OCI-LY7 (cell line): ENCODE measurements around the gene ROBO1. TPM values are rescaled to one million over a fixed set of nuclear protein-coding genes. Genes with fewer than 3 reads are reported as not detected.

ENCODE experiments used
- BruUV-seq: library from RNA; stranded (reverse); fragments of 400-500 nt; replicated peaks from 2 replicates; lab custom pipeline; 2021; lab: Mats Ljungman, UMichigan
- CTCF ChIA-PET: fragments of 300-600 bp; sonication (Branson Sonifier 250); formaldehyde crosslinking; loops from one replicate; lab custom pipeline; 2022; ENCODE audit warnings: antibody characterized with exemption; ENCODE audit not compliant: unreplicated experiment; lab: Charles Lee
- POLR2A ChIA-PET: fragments of 300-600 bp; sonication (Branson Sonifier 250); formaldehyde crosslinking; loops from one replicate; lab custom pipeline; 2022; ENCODE audit warnings: antibody characterized with exemption; lab: Charles Lee
- DNase-seq: peaks from one replicate; pipeline ENCODE4 v3.0.0-alpha.2; 2015; ENCODE audit warnings: low spot score
- H2AFZ ChIP-seq: fragments of 200-600 bp; sonication (generic), shearing (Covaris generic); 2 replicates; pipeline ENCODE4 v1.6.1; 2014; ENCODE audit warnings: mild to moderate bottlenecking, antibody characterized with exemption, low read length, moderate library complexity
- H3K27ac ChIP-seq: fragments of 200-600 bp; sonication (generic); 2 replicates; pipeline ENCODE4 v1.5.1; 2014; ENCODE audit warnings: mixed run types, low read depth, mild to moderate bottlenecking, moderate library complexity, low read length, inconsistent platforms; ENCODE audit not compliant: poor library complexity, severe bottlenecking
- H3K36me3 ChIP-seq: fragments of 200-600 bp; sonication (generic); 2 replicates; pipeline ENCODE4 v1.6.1; 2014; ENCODE audit warnings: mild to moderate bottlenecking, antibody characterized with exemption, low read length, moderate library complexity, mixed read lengths; ENCODE audit not compliant: insufficient read depth
- H3K4me1 ChIP-seq: fragments of 200-600 bp; sonication (generic); 2 replicates; pipeline ENCODE4 v1.5.1; 2014; ENCODE audit warnings: mild to moderate bottlenecking, low read length; ENCODE audit not compliant: insufficient read depth, poor library complexity, severe bottlenecking
- H3K4me2 ChIP-seq: fragments of 200-600 bp; sonication (generic); 2 replicates; pipeline ENCODE4 v1.6.1; 2014; ENCODE audit warnings: mild to moderate bottlenecking, low read length
- H3K4me3 ChIP-seq: fragments of 200-600 bp; sonication (generic); 2 replicates; pipeline ENCODE4 v1.5.1; 2014; ENCODE audit warnings: mild to moderate bottlenecking, low read depth, low read length; ENCODE audit not compliant: poor library complexity, severe bottlenecking
- H3K79me2 ChIP-seq: fragments of 200-600 bp; sonication (generic); 2 replicates; pipeline ENCODE4 v1.6.1; 2016; ENCODE audit warnings: low read depth, mild to moderate bottlenecking, low read length, moderate library complexity, mixed read lengths; ENCODE audit not compliant: insufficient read depth
- H3K9me2 ChIP-seq: fragments of 200-600 bp; sonication (generic); 2 replicates; pipeline ENCODE4 v1.6.1; 2016; ENCODE audit warnings: mild to moderate bottlenecking, low read length, mixed read lengths; ENCODE audit not compliant: insufficient read depth
- H3K9me3 ChIP-seq: fragments of 200-600 bp; sonication (generic); 2 replicates; pipeline ENCODE4 v1.6.1; 2014; ENCODE audit warnings: mild to moderate bottlenecking, mixed run types, low read length, mixed read lengths
- H4K20me1 ChIP-seq: fragments of 200-600 bp; sonication (generic); 2 replicates; pipeline ENCODE4 v1.6.1; 2014; ENCODE audit warnings: mild to moderate bottlenecking, antibody characterized with exemption, low read length, moderate library complexity, mixed read lengths; ENCODE audit not compliant: insufficient read depth
- EZH2phosphoT487 ChIP-seq: fragments of 200-600 bp; sonication (generic); IDR thresholded peaks from 2 replicates; pipeline ENCODE4 v1.6.1; 2018; ENCODE audit warnings: low read depth, borderline replicate concordance, mild to moderate bottlenecking, mixed run types, antibody characterized with exemption, low read length, moderate library complexity, mixed read lengths
- intact Hi-C: fragments of 100-400 bp; cut with micrococcal nuclease; formaldehyde crosslinking; loops from one replicate; pipeline ENCODE4 v1.10.0; 2022; ENCODE audit not compliant: unreplicated experiment
- total RNA-seq, 2 experiments: library from RNA; depleted of rRNA in 1 of 2; stranded (reverse); fragments of >200 nt in 1 of 2; shearing (Covaris generic) in 1 of 2; gene quantifications; 2 replicates each; pipeline ENCODE4 v1.2.3, GENCODE V29; 2014 to 2022
- TF ChIP-seq, protein P1 (sequence below): fragments of 200-600 bp; sonication (generic); conservative IDR thresholded peaks from 2 replicates; pipeline ENCODE4 v1.5.1; 2014; ENCODE audit warnings: mild to moderate bottlenecking, antibody characterized with exemption, low read length, moderate library complexity, mixed read lengths

ROBO1 gene
- total RNA-seq, 2 experiments from 2014 or later = not detected

DNA sequence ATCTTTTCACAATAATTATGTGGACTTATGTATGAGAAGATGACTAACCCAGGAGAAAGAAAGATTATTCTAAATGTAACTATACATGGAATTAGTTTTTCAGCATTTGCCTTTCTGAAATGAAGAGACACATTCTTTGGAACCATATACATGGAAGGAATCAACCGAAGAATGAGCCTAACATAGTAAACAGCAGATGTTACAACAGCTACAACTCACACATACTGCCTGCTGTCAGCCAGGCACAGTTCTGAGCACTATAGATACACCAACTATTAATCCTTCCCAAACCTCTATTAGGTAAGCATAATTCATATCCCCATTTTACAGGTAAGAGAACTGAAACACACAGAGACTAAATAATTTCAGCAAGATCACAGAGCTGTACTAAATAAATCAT, 840.0 kb downstream of the ROBO1 start:
- Histone ChIP-seq H3K27ac (no peak overlapping the region), H3K4me3 (no peak overlapping the region), H3K79me2 (no peaks in the 10 kb centered on the region), H3K4me1 (no peaks in the 10 kb centered on the region), H2AFZ (no peak overlapping the region), H3K36me3 (no peaks in the 10 kb centered on the region), H3K9me3 (no peaks in the 10 kb centered on the region), H4K20me1 (no peaks in the 10 kb centered on the region), H3K4me2 (no peak overlapping the region), H3K9me2 (no peaks in the 10 kb centered on the region)
- ChIA-PET CTCF (no interaction called here), POLR2A (no interaction called here)
- DNase-seq = no peak
- intact Hi-C loops = no loop called here
- TF ChIP-seq, protein P1, sequence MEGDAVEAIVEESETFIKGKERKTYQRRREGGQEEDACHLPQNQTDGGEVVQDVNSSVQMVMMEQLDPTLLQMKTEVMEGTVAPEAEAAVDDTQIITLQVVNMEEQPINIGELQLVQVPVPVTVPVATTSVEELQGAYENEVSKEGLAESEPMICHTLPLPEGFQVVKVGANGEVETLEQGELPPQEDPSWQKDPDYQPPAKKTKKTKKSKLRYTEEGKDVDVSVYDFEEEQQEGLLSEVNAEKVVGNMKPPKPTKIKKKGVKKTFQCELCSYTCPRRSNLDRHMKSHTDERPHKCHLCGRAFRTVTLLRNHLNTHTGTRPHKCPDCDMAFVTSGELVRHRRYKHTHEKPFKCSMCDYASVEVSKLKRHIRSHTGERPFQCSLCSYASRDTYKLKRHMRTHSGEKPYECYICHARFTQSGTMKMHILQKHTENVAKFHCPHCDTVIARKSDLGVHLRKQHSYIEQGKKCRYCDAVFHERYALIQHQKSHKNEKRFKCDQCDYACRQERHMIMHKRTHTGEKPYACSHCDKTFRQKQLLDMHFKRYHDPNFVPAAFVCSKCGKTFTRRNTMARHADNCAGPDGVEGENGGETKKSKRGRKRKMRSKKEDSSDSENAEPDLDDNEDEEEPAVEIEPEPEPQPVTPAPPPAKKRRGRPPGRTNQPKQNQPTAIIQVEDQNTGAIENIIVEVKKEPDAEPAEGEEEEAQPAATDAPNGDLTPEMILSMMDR = no peak
- TF ChIP-seq EZH2phosphoT487 = no peak
- no TSS peak for BruUV-seq

DNA sequence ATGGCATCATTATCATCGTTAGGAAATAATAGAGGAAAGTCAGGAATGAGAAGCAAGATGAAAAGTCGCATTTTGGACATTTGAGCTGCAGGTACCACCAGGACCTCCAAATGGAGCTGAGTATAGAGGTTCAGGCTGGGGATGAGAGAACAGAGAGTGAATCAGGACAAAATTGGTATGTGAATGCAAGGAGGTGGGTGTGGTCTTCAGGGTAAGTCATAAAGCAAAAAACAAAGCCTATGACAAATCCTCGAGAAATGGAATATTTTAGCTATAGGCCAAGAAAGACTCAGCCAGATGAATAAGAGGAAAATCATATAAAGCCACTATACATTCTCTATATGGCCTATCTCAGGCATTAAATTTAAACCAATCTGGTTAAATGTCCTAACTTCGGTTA, 841.3 kb downstream of the ROBO1 start:
- no peaks in the 10 kb centered on the region for H3K36me3 ChIP-seq
- no peaks in the 10 kb centered on the region for H4K20me1 ChIP-seq
- H3K27ac ChIP-seq = no peak overlapping the region
- CTCF ChIA-PET = no interaction called here
- H3K79me2 ChIP-seq = no peaks in the 10 kb centered on the region
- no peak overlapping the region for H3K4me3 ChIP-seq
- intact Hi-C loops = no loop called here
- no TSS peak for BruUV-seq
- H3K4me1 ChIP-seq = no peaks in the 10 kb centered on the region
- H3K4me2 ChIP-seq = no peak overlapping the region
- POLR2A ChIA-PET = interaction anchor here (0.8 kb wide), 1 partner anchor 9 kb away, joined by 3 read pairs; no protein-coding TSS in a partner anchor
- H3K9me3 ChIP-seq = no peaks in the 10 kb centered on the region
- DNase-seq = no peak
- TF ChIP-seq, protein P1 = no peak
- no peak for TF ChIP-seq EZH2phosphoT487
- no peaks in the 10 kb centered on the region for H3K9me2 ChIP-seq
- H2AFZ ChIP-seq = no peak overlapping the region

DNA sequence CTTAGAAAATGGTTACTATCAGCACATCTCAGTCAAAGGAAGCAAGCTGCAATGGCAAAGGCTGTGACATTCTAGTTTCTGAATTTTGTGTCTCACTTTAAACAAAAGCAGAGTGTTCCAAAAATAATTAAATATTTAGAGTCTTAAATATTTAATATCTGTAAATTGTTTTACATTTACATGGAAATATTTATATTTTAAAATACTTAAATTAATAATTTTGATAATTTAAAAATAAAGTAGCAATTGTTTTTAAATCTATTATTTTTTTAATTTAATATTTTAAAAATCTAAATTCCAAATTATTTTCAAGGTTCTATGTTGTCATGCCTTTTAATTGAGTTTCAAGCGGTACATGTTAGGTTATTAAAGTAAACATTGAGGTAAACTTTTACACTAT, 843.1 kb downstream of the ROBO1 start:
- no peak for DNase-seq
- Histone ChIP-seq H3K79me2 (no peaks in the 10 kb centered on the region), H4K20me1 (no peaks in the 10 kb centered on the region), H3K4me3 (no peak overlapping the region), H3K36me3 (no peaks in the 10 kb centered on the region), H3K9me2 (no peaks in the 10 kb centered on the region), H3K27ac (no peak overlapping the region), H2AFZ (no peak overlapping the region), H3K9me3 (no peaks in the 10 kb centered on the region), H3K4me2 (no peak overlapping the region), H3K4me1 (no peaks in the 10 kb centered on the region)
- POLR2A ChIA-PET = interaction anchor here (0.6 to 1.2 kb wide), 2 partner anchors 31 to 104 kb away, joined by 3 read pairs; no protein-coding TSS in a partner anchor
- intact Hi-C loops = no loop called here
- CTCF ChIA-PET = no interaction called here
- BruUV-seq = no TSS peak
- TF ChIP-seq EZH2phosphoT487 = no peak
- TF ChIP-seq, protein P1 = no peak
